B cell (primary cell): Measurements from ENCODE around the gene FAM107B. TPM values are rescaled to one million over a fixed set of nuclear protein-coding genes. Genes with fewer than 3 reads are reported as not detected.
A peak's percentile ranks its signal among the peaks of the same experiment; 100 is the strongest.

Source experiments
- ATAC-seq: fragments of 200-7000 bp; cut with Tn5 transposase; one replicate; pipeline ENCODE4 v1.10.0; 2021; ENCODE audit warnings: low read depth, mild to moderate bottlenecking, moderate number of reproducible peaks, moderate library complexity
- CTCF ChIA-PET: fragments of 350-600 bp; sonication (Branson Sonifier 250); formaldehyde crosslinking; loops from one replicate; lab custom pipeline; 2021; ENCODE audit warnings: antibody characterized with exemption, inconsistent platforms; lab: Charles Lee
- POLR2A ChIA-PET: fragments of 350-600 bp; sonication (Branson Sonifier 250); formaldehyde crosslinking; loops from one replicate; lab custom pipeline; 2021; ENCODE audit warnings: antibody characterized with exemption; lab: Charles Lee
- DNase-seq: peaks from one replicate; pipeline ENCODE4 v3.0.0; 2013
- H2AFZ ChIP-seq: 2 replicates; pipeline ENCODE4 v1.6.1; 2012; ENCODE audit warnings: mild to moderate bottlenecking, low read depth, low read length; ENCODE audit not compliant: insufficient read depth, poor library complexity, severe bottlenecking
- H3K27ac ChIP-seq, 2 donors: 1 replicate in 1 of 2; 2 replicates in 1 of 2; pipeline ENCODE4 v1.5.1; 2012 to 2013; ENCODE audit warnings: low read length in 2 of 2, mild to moderate bottlenecking in 2 of 2, moderate library complexity in 1 of 2
- H3K27me3 ChIP-seq, 4 experiments: fragments of 200-600 bp in 1 of 4; sonication (generic) in 1 of 4; replicated peaks in 1 of 4; 1 replicate in 2 of 4; 2 replicates in 2 of 4; pipeline versions ENCODE4 v1.6.1 to v1.7.0; 2013 to 2016; ENCODE audit warnings: low read length in 3 of 4, mild to moderate bottlenecking in 2 of 4, mixed read lengths in 1 of 4, moderate library complexity in 1 of 4; ENCODE audit not compliant: insufficient read depth in 4 of 4, control insufficient read depth in 3 of 4; ENCODE audit errors: control extremely low read depth in 1 of 4
- H3K36me3 ChIP-seq, 2 experiments: replicated peaks in 1 of 2; 1 replicate in 1 of 2; 2 replicates in 1 of 2; pipeline versions ENCODE4 v1.6.1 to v1.7.1; 2013; ENCODE audit warnings: low read length in 1 of 2; ENCODE audit not compliant: insufficient read depth in 2 of 2, control insufficient read depth in 1 of 2; ENCODE audit errors: control extremely low read depth in 1 of 2, extremely low read depth in 1 of 2
- H3K4me1 ChIP-seq, 2 donors: fragments of 200-600 bp in 1 of 2; sonication (generic) in 1 of 2; 1 replicate in 1 of 2; 2 replicates in 1 of 2; pipeline versions ENCODE4 v1.5.1 to v1.6.1; 2013 to 2017; ENCODE audit warnings: low read length in 2 of 2; ENCODE audit not compliant: control insufficient read depth in 2 of 2, insufficient read depth in 2 of 2
- H3K4me2 ChIP-seq: replicated peaks from 2 replicates; pipeline ENCODE3; 2012; ENCODE audit warnings: mild to moderate bottlenecking, low read depth, low read length; ENCODE audit not compliant: poor library complexity, severe bottlenecking
- H3K4me3 ChIP-seq, 5 experiments: fragments of 200-600 bp in 1 of 5; sonication (generic) in 1 of 5; 1 replicate in 3 of 5; 2 replicates in 2 of 5; pipeline versions ENCODE4 v1.5.1 to v1.7.0; 2011 to 2016; ENCODE audit warnings: low read length in 4 of 5, mild to moderate bottlenecking in 4 of 5, low read depth in 2 of 5, control low read depth in 1 of 5, moderate library complexity in 1 of 5; ENCODE audit not compliant: insufficient read depth in 1 of 5; ENCODE audit errors: control extremely low read depth in 1 of 5, extremely low read depth in 1 of 5
- H3K79me2 ChIP-seq: fragments of 200-600 bp; sonication (generic); one replicate; pipeline ENCODE4 v1.6.0; 2016; ENCODE audit warnings: low read length; ENCODE audit not compliant: control insufficient read depth, insufficient read depth
- H3K9ac ChIP-seq: fragments of 200-600 bp; sonication (generic); 2 replicates; pipeline ENCODE4 v1.6.1; 2017; ENCODE audit warnings: mild to moderate bottlenecking, low read length, moderate library complexity
- H3K9me3 ChIP-seq, 3 donors: one replicate each; pipeline versions ENCODE4 v1.6.1 to v1.7.1; 2013; ENCODE audit warnings: low read length in 2 of 3; ENCODE audit not compliant: control insufficient read depth in 2 of 3, insufficient read depth in 1 of 3; ENCODE audit errors: control extremely low read depth in 1 of 3
- H4K20me1 ChIP-seq: 2 replicates; pipeline ENCODE4 v1.6.0; 2012; ENCODE audit warnings: mild to moderate bottlenecking, low read length; ENCODE audit not compliant: insufficient read depth, control insufficient read depth, poor library complexity, severe bottlenecking
- H3K27ac Mint-ChIP-seq: one replicate; pipeline ENCODE4 v1.8.0; 2021; ENCODE audit warnings: mixed read lengths
- H3K27me3 Mint-ChIP-seq: one replicate; pipeline ENCODE4 v1.8.0; 2021; ENCODE audit warnings: mixed read lengths
- H3K4me1 Mint-ChIP-seq: one replicate; pipeline ENCODE4 v1.8.0; 2021; ENCODE audit warnings: mixed read lengths
- H3K4me3 Mint-ChIP-seq: one replicate; pipeline ENCODE4 v1.8.0; 2021; ENCODE audit warnings: mixed read lengths
- H3K9me3 Mint-ChIP-seq: one replicate; pipeline ENCODE4 v1.8.0; 2022; ENCODE audit warnings: mixed read lengths; ENCODE audit not compliant: insufficient read depth
- EZH2 ChIP-seq: IDR thresholded peaks from 2 replicates; pipeline ENCODE4 v1.6.1; 2012; ENCODE audit warnings: borderline replicate concordance, low read depth, mild to moderate bottlenecking, moderate library complexity, low read length; ENCODE audit not compliant: insufficient read depth, poor library complexity, severe bottlenecking
- WGBS: methylation state at CpG from one replicate; pipeline ENCODE4 v1.1.5; 2013; ENCODE audit warnings: missing lambda C conversion rate; ENCODE audit not compliant: insufficient coverage; 5-methylcytosine and 5-hydroxymethylcytosine counted together
- intact Hi-C: fragments of 100-400 bp; cut with micrococcal nuclease; formaldehyde crosslinking; loops from one replicate; pipeline ENCODE4 v1.10.0; 2022
- polyA plus RNA-seq: library from polyadenylated mRNA; depleted of rRNA; stranded (reverse); fragments of >200 nt; gene quantifications from 2 replicates; pipeline ENCODE4 v1.2.3, GENCODE V29; 2012
- total RNA-seq, 2 donors: library from RNA; stranded (reverse); fragments of 120-200 nt in 1 of 2; gene quantifications; 1 replicate in 1 of 2; 2 replicates in 1 of 2; pipeline versions ENCODE4 v1.2.3 to v1.2.4, GENCODE V29; 2013 to 2022
- TF ChIP-seq, protein P1 (sequence below): fragments of 200-600 bp; IDR thresholded peaks from one replicate; pipeline ENCODE4 v1.8.0; 2022; ENCODE audit warnings: antibody characterized with exemption, mild to moderate bottlenecking

Gene FAM107B
- total and polyA plus RNA-seq, 2 donors (not counting 1 experiment from before 2014, with no cell fraction given) = 31.9 to 318 TPM

GRCh38 chr10:14612873-14613587 lies 161.7 kb downstream of the FAM107B start:
- Histone ChIP-seq H3K27ac (no peak overlapping the region), H2AFZ (no peak overlapping the region), H3K4me3 (no peak overlapping the region), H3K9me3 (no peaks in the 10 kb centered on the region), H3K79me2 (no peaks in the 10 kb centered on the region), H3K4me2 (peak overlapping the region; percentile 1), H4K20me1 (no peaks in the 10 kb centered on the region), H3K9ac (no peak overlapping the region), H3K27me3 (no peaks in the 10 kb centered on the region), H3K4me1 (peaks cover 33% of the 10 kb centered on the region in 2 donors), H3K36me3 (no peaks in the 10 kb centered on the region)
- ATAC-seq (no peak), DNase-seq (no peak)
- H3K9me3 Mint-ChIP-seq = no peaks in the 10 kb centered on the region
- no peak overlapping the region for H3K4me3 Mint-ChIP-seq
- no peaks in the 10 kb centered on the region for H3K27me3 Mint-ChIP-seq
- H3K27ac Mint-ChIP-seq = no peak overlapping the region
- ChIA-PET CTCF (interaction anchor here (1.0 kb wide), 1 partner anchor 210 kb away, joined by 5 read pairs; no protein-coding TSS in a partner anchor), POLR2A (interaction anchor here (0.7 kb wide), 1 partner anchor 9 kb away, joined by 3 read pairs; no protein-coding TSS in a partner anchor)
- H3K4me1 Mint-ChIP-seq = peaks cover 40% of the 10 kb centered on the region
- WGBS = 44% methylated on average over 4 of the region's 15 CpGs
- TF ChIP-seq EZH2 = no peak
- TF ChIP-seq, protein P1, sequence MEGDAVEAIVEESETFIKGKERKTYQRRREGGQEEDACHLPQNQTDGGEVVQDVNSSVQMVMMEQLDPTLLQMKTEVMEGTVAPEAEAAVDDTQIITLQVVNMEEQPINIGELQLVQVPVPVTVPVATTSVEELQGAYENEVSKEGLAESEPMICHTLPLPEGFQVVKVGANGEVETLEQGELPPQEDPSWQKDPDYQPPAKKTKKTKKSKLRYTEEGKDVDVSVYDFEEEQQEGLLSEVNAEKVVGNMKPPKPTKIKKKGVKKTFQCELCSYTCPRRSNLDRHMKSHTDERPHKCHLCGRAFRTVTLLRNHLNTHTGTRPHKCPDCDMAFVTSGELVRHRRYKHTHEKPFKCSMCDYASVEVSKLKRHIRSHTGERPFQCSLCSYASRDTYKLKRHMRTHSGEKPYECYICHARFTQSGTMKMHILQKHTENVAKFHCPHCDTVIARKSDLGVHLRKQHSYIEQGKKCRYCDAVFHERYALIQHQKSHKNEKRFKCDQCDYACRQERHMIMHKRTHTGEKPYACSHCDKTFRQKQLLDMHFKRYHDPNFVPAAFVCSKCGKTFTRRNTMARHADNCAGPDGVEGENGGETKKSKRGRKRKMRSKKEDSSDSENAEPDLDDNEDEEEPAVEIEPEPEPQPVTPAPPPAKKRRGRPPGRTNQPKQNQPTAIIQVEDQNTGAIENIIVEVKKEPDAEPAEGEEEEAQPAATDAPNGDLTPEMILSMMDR = no peak
- intact Hi-C loops = no loop called here
